GM12878 (cell line): ENCODE results near the gene MLN. TPM values are rescaled to one million over a fixed set of nuclear protein-coding genes. Genes with fewer than 3 reads are reported as not detected.

Experiments
- ATAC-seq: fragments of 200-7000 bp; cut with Tn5 transposase; 3 replicates; pipeline ENCODE4 v1.9.1; 2020; ENCODE audit warnings: mild to moderate bottlenecking, moderate library complexity
- BruUV-seq: library from RNA; stranded (reverse); fragments of 400-500 nt; replicated peaks from 2 replicates; lab custom pipeline; 2021; lab: Mats Ljungman, UMichigan
- CTCF ChIA-PET: fragments of 300-600 bp; sonication (Branson Sonifier 250); formaldehyde crosslinking; extraction: SDS; loops from one replicate; lab custom pipeline; 2021; ENCODE audit warnings: inconsistent platforms; lab: Yijun Ruan, JAX
- POLR2A ChIA-PET: fragments of 350-600 bp; formaldehyde crosslinking; extraction: SDS; loops from one replicate; lab custom pipeline; 2021; ENCODE audit warnings: inconsistent platforms; lab: Charles Lee
- RAD21 ChIA-PET: fragments of 300-600 bp; sonication (Branson Sonifier 250); formaldehyde crosslinking; loops from one replicate; lab custom pipeline; 2023; ENCODE audit warnings: antibody characterized with exemption; ENCODE audit not compliant: unreplicated experiment; lab: Charles Lee
- SMC1A ChIA-PET: fragments of 300-600 bp; sonication (Branson Sonifier 250); formaldehyde crosslinking; loops from one replicate; lab custom pipeline; 2023; ENCODE audit not compliant: unreplicated experiment, uncharacterized antibody; lab: Charles Lee
- DNase-seq: peaks from one replicate; pipeline ENCODE4 v3.0.0-alpha.2; 2011; ENCODE audit warnings: low read depth, low spot score
- FAIRE-seq: peaks from 3 replicates; lab custom pipeline; 2011; peaks lifted over from hg19 to GRCh38; lab: Jason Lieb, UNC
- H2AFZ ChIP-seq: 2 replicates; pipeline ENCODE4 v1.6.0; 2011; ENCODE audit warnings: low read depth, low read length, control low read depth; ENCODE audit not compliant: control insufficient read depth
- H3K27ac ChIP-seq: 2 replicates; pipeline ENCODE4 v1.5.1; 2011; ENCODE audit warnings: control low read depth; ENCODE audit not compliant: control insufficient read depth, insufficient read depth
- H3K27me3 ChIP-seq, 2 experiments: replicated peaks in 1 of 2; 2 replicates each; pipeline versions ENCODE4 v1.6.0 to v1.6.1; 2011; ENCODE audit warnings: low read length in 1 of 2; ENCODE audit not compliant: control insufficient read depth in 2 of 2, insufficient read depth in 2 of 2
- H3K36me3 ChIP-seq, 2 experiments: 2 replicates each; pipeline ENCODE4 v1.5.1; 2011; ENCODE audit warnings: low read length in 1 of 2; ENCODE audit not compliant: control insufficient read depth in 2 of 2, insufficient read depth in 2 of 2
- H3K4me1 ChIP-seq: 2 replicates; pipeline ENCODE4 v1.6.1; 2011; ENCODE audit warnings: mild to moderate bottlenecking, low read length, moderate library complexity, mixed read lengths; ENCODE audit not compliant: control insufficient read depth, insufficient read depth
- H3K4me2 ChIP-seq: 2 replicates; pipeline ENCODE4 v1.6.0; 2011; ENCODE audit warnings: control low read depth; ENCODE audit not compliant: control insufficient read depth, insufficient read depth
- H3K4me3 ChIP-seq: fragments of 200-600 bp; sonication (generic); 2 replicates; pipeline ENCODE4 v1.5.1; 2016
- H3K79me2 ChIP-seq: 2 replicates; pipeline ENCODE4 v1.6.0; 2011; ENCODE audit warnings: low read length; ENCODE audit not compliant: control insufficient read depth, insufficient read depth
- H3K9ac ChIP-seq: 2 replicates; pipeline ENCODE4 v1.8.0; 2011; ENCODE audit warnings: low read length, control low read depth, mixed read lengths; ENCODE audit not compliant: control insufficient read depth, insufficient read depth
- H3K9me3 ChIP-seq: replicated peaks from 3 replicates; pipeline ENCODE4 v1.5.1; 2011; ENCODE audit warnings: mild to moderate bottlenecking, low read length; ENCODE audit not compliant: control insufficient read depth, insufficient read depth
- H4K20me1 ChIP-seq: 2 replicates; pipeline ENCODE4 v1.6.0; 2011; ENCODE audit not compliant: control insufficient read depth, insufficient read depth
- JUND ChIP-seq: IDR thresholded peaks from 2 replicates; pipeline ENCODE4 v1.6.1; 2012; ENCODE audit warnings: low read depth, mild to moderate bottlenecking, low read length, improper control_type of control experiment, moderate library complexity
- MYC ChIP-seq: IDR thresholded peaks from 2 replicates; pipeline ENCODE4 v1.6.1; 2011; ENCODE audit warnings: mild to moderate bottlenecking, low read length, moderate library complexity, inconsistent platforms; ENCODE audit not compliant: insufficient read depth, insufficient replicate concordance, insufficient read length, severe bottlenecking
- PAX5 ChIP-seq: IDR thresholded peaks from 2 replicates; pipeline ENCODE4 v1.6.1; 2011; ENCODE audit warnings: low read depth, low read length, borderline replicate concordance
- SIN3A ChIP-seq: IDR thresholded peaks from 2 replicates; pipeline ENCODE4 v1.6.1; 2012; ENCODE audit warnings: low read depth, low read length, improper control_type of control experiment
- ZNF384 ChIP-seq: IDR thresholded peaks from 2 replicates; pipeline ENCODE4 v1.6.1; 2012; ENCODE audit warnings: low read depth, mild to moderate bottlenecking, low read length, improper control_type of control experiment, borderline replicate concordance
- WGBS: methylation state at CpG from one replicate; pipeline ENCODE4 v1.1.6; 2016; ENCODE audit warnings: low lambda C conversion rate; ENCODE audit not compliant: insufficient replicate concordance, insufficient coverage; ENCODE audit errors: missing lambda C conversion rate; 5-methylcytosine and 5-hydroxymethylcytosine counted together
- in situ Hi-C: fragments of 300-500 bp; cut with MboI; formaldehyde crosslinking; loops from 9 replicates; pipeline ENCODE4 v1.14.3; 2018; ENCODE audit warnings: mixed read lengths
- intact Hi-C: fragments of 100-400 bp; cut with micrococcal nuclease; formaldehyde crosslinking; loops from one replicate; pipeline ENCODE4 v1.14.2; 2022; ENCODE audit not compliant: unreplicated experiment
- polyA plus RNA-seq, 11 experiments: library from polyadenylated mRNA; depleted of rRNA in 4 of 11; unstranded in 6 of 11; stranded (reverse) in 5 of 11; fragments of >200 nt; fragmentation: Nextera tagmentation in 4 of 11; fragmentation: Illumina TruSeq in 1 of 11; extraction: Ambion mirVana in 4 of 11; extraction: Trizol in 1 of 11; gene quantifications; 1 replicate in 1 of 11; 2 replicates in 10 of 11; pipeline versions ENCODE4 v1.2.1 to v1.2.3, GENCODE V29; 2011 to 2016; ENCODE audit warnings: inconsistent platforms in 2 of 11, missing spikeins in 2 of 11, low read depth in 1 of 11
- total RNA-seq, 4 experiments: library from RNA; depleted of rRNA in 3 of 4; stranded (reverse); fragments of >200 nt in 3 of 4; fragmentation: Illumina TruSeq in 1 of 4; extraction: Trizol in 1 of 4; gene quantifications; 2 replicates each; pipeline versions ENCODE4 v1.2.1 to v1.2.3, GENCODE V29; 2013 to 2021
- TF ChIP-seq, protein P1 (sequence below): fragments of 450-650 bp; IDR thresholded peaks from 2 replicates; pipeline ENCODE4 v1.6.1; 2017; ENCODE audit warnings: antibody characterized with exemption, mild to moderate bottlenecking, moderate library complexity

Gene MLN
- total and polyA plus RNA-seq, 10 of the 15 experiments (the other 5 are each of a cell fraction or from before 2014, with no cell fraction given), result not detected

DNA sequence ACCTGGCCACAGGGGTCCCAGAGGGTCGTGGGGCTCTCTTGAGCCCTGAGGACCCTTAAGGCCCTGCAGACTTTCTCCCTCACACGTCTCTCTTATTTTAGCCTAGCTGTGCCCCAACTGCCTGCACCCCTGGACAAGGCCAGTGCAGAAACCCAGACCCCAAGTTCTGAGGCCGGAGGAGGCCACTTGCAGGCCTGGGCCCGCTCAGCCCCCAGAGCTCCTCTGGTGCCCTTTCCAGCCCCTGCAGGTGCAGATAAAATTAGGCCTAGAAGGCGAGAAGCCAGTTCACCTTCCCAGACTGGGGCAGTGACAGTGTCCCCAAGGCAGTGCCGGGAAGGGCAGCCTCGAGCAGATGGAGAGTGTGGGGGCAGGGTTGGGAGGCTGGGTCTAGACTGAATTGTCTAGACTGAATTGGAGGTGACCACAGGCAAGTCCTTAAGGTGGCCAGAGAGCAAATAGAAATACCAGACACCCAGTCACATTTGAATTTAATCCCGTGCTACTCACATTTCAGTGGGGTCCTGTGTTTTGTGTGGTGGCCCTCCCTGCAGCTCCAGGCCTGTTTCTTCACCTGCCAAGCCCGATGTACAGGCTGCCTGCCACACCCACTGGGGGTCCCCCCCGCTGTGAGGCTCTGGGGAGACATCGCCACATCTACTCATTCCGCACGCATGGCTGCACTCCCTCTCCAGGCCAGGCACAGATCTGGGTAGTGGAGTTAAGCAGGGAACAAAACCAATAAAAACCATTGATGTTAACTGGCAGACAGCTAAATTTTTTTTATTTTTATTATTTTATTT lies 48.5 kb downstream of the MLN start:
- Histone ChIP-seq H3K4me3 (no peak overlapping the region), H2AFZ (no peak overlapping the region), H3K9me3 (no peaks in the 10 kb centered on the region), H3K9ac (no peak overlapping the region), H3K36me3 (no peaks in the 10 kb centered on the region), H4K20me1 (no peaks in the 10 kb centered on the region), H3K27ac (no peak overlapping the region), H3K79me2 (no peaks in the 10 kb centered on the region), H3K4me2 (no peak overlapping the region), H3K27me3 (no peaks in the 10 kb centered on the region; a peak in 1 of 4 replicates), H3K4me1 (peaks cover 11% of the 10 kb centered on the region)
- FAIRE-seq (no peak), ATAC-seq (no peak), DNase-seq (no peak)
- no TSS peak for BruUV-seq
- ChIA-PET SMC1A (interaction anchor here (1.0 kb wide), 1 partner anchor 244 kb away, joined by 3 read pairs; no protein-coding TSS in a partner anchor), POLR2A (no interaction called here), CTCF (interaction anchor here (1.8 to 7.1 kb wide), 2 partner anchors 12 to 14 kb away, joined by 8 to 40 read pairs; no protein-coding TSS in a partner anchor), RAD21 (no interaction called here)
- TF ChIP-seq ZNF384, result no peak
- no peak for TF ChIP-seq JUND
- peak; percentile 68; the same call in 1 of the 2 replicates for TF ChIP-seq PAX5
- intact Hi-C loops, result no loop called here
- WGBS, result 11% methylated on average over 12 of the region's 13 CpGs
- in situ Hi-C loops, result no loop called here

DNA sequence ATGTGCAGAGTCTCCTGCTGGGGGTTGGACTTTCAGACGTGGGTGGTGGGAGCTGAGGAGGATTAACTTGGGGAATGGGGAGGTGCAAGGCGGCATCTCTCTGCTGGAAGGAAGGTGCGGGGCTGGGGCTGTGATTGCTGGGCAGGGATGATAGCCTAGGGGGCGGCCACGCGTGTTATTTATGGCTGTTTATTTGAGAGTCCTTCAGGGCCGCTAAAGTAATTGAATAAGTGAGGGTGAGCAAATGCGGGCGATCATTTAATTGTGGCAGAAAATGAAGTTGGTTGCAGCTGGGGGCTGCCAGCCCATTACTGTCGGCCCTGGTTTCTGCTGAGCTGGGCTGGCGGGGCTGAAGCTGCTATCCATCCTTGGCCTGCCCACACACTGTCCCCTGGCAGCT lies 49.6 kb downstream of the MLN start:
- no peaks in the 10 kb centered on the region; a peak in 1 of 4 replicates for H3K27me3 ChIP-seq
- 35% methylated on average over 11 of the region's 11 CpGs for WGBS
- ChIA-PET POLR2A (no interaction called here), CTCF (interaction anchor here (0.9 kb wide), 1 partner anchor 13 kb away, joined by 3 read pairs; no protein-coding TSS in a partner anchor), SMC1A (no interaction called here), RAD21 (no interaction called here)
- FAIRE-seq, result no peak
- intact Hi-C loops, result no loop called here
- ATAC-seq, result no peak
- no peak for DNase-seq
- H3K79me2 ChIP-seq, result no peaks in the 10 kb centered on the region
- no peaks in the 10 kb centered on the region for H3K36me3 ChIP-seq
- TF ChIP-seq SIN3A (no peak), MYC (no peak)
- TF ChIP-seq, protein P1, sequence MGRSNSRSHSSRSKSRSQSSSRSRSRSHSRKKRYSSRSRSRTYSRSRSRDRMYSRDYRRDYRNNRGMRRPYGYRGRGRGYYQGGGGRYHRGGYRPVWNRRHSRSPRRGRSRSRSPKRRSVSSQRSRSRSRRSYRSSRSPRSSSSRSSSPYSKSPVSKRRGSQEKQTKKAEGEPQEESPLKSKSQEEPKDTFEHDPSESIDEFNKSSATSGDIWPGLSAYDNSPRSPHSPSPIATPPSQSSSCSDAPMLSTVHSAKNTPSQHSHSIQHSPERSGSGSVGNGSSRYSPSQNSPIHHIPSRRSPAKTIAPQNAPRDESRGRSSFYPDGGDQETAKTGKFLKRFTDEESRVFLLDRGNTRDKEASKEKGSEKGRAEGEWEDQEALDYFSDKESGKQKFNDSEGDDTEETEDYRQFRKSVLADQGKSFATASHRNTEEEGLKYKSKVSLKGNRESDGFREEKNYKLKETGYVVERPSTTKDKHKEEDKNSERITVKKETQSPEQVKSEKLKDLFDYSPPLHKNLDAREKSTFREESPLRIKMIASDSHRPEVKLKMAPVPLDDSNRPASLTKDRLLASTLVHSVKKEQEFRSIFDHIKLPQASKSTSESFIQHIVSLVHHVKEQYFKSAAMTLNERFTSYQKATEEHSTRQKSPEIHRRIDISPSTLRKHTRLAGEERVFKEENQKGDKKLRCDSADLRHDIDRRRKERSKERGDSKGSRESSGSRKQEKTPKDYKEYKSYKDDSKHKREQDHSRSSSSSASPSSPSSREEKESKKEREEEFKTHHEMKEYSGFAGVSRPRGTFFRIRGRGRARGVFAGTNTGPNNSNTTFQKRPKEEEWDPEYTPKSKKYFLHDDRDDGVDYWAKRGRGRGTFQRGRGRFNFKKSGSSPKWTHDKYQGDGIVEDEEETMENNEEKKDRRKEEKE, result no peak
- H3K4me3 ChIP-seq, result no peak overlapping the region
- H3K9me3 ChIP-seq, result no peaks in the 10 kb centered on the region
- H3K9ac ChIP-seq, result no peak overlapping the region
- H2AFZ ChIP-seq, result no peak overlapping the region
- no peak overlapping the region for H3K4me2 ChIP-seq
- in situ Hi-C loops, result no loop called here
- H3K27ac ChIP-seq, result no peak overlapping the region
- BruUV-seq, result no TSS peak
- no peaks in the 10 kb centered on the region for H4K20me1 ChIP-seq
- peaks cover 11% of the 10 kb centered on the region for H3K4me1 ChIP-seq
